Limb (tissue), 2 donors: ENCODE data around the gene OR5B21.

Experiments
- DNase-seq, 2 donors: peaks; one replicate each; pipeline ENCODE4 v3.0.0-alpha.2; 2016; ENCODE audit errors: extremely low spot score in 2 of 2

OR5B21 gene

GRCh38 chr11:58493676-58494075 is 14.2 kb downstream of the OR5B21 start:
- DNase-seq, result no peak

- DNase-seq, result no peak
Observed at GRCh38 chr11:58490827-58491226, 17.1 kb downstream of the OR5B21 start.

GRCh38 chr11:58487170-58487569 is 20.7 kb downstream of the OR5B21 start:
- DNase-seq, result no peak

- DNase-seq, result no peak
Observed at GRCh38 chr11:58485961-58486360, 21.9 kb downstream of the OR5B21 start.

GRCh38 chr11:58471892-58472291 is 36.0 kb downstream of the OR5B21 start:
- DNase-seq, result no peak

GRCh38 chr11:58466293-58466692 is 41.6 kb downstream of the OR5B21 start:
- no peak for DNase-seq

- no peak for DNase-seq
Observed at GRCh38 chr11:58465690-58466089, 42.2 kb downstream of the OR5B21 start.
